MG63 (cell line): ENCODE measurements around the gene RABL6. TPM values are rescaled to one million over a fixed set of nuclear protein-coding genes. Genes with fewer than 3 reads are reported as not detected.
"Not testable (repeated sequence)": the region's sequence is repeated elsewhere in the genome, so short reads cannot be mapped to it uniquely, and the experiment has no call there.

Source experiments
- DNase-seq: peaks from one replicate; pipeline ENCODE4 v3.0.0-alpha.2; 2020
- H3K27me3 ChIP-seq: fragments of 250-450 bp; sonication (Bioruptor Pico); 2 replicates; pipeline ENCODE4 v1.5.1; 2020; ENCODE audit warnings: mild to moderate bottlenecking, moderate library complexity
- H3K36me3 ChIP-seq: fragments of 250-450 bp; sonication (Bioruptor Pico); 2 replicates; pipeline ENCODE4 v1.5.1; 2020; ENCODE audit warnings: mild to moderate bottlenecking, moderate library complexity
- H3K4me3 ChIP-seq: fragments of 250-450 bp; sonication (Bioruptor Pico); 2 replicates; pipeline ENCODE4 v1.5.1; 2020; ENCODE audit warnings: mild to moderate bottlenecking, moderate library complexity
- H3K9me3 ChIP-seq: fragments of 250-450 bp; sonication (Bioruptor Pico); 2 replicates; pipeline ENCODE4 v1.5.1; 2020; ENCODE audit warnings: mild to moderate bottlenecking, moderate library complexity
- total RNA-seq: library from RNA; depleted of rRNA; stranded (reverse); fragments of >200 nt; shearing (Covaris generic); gene quantifications from 2 replicates; pipeline ENCODE4 v1.2.3, GENCODE V29; 2014; ENCODE audit warnings: low replicate concordance

Gene RABL6
- total RNA-seq, 1 experiment from 2014 or later = 101 TPM

DNA sequence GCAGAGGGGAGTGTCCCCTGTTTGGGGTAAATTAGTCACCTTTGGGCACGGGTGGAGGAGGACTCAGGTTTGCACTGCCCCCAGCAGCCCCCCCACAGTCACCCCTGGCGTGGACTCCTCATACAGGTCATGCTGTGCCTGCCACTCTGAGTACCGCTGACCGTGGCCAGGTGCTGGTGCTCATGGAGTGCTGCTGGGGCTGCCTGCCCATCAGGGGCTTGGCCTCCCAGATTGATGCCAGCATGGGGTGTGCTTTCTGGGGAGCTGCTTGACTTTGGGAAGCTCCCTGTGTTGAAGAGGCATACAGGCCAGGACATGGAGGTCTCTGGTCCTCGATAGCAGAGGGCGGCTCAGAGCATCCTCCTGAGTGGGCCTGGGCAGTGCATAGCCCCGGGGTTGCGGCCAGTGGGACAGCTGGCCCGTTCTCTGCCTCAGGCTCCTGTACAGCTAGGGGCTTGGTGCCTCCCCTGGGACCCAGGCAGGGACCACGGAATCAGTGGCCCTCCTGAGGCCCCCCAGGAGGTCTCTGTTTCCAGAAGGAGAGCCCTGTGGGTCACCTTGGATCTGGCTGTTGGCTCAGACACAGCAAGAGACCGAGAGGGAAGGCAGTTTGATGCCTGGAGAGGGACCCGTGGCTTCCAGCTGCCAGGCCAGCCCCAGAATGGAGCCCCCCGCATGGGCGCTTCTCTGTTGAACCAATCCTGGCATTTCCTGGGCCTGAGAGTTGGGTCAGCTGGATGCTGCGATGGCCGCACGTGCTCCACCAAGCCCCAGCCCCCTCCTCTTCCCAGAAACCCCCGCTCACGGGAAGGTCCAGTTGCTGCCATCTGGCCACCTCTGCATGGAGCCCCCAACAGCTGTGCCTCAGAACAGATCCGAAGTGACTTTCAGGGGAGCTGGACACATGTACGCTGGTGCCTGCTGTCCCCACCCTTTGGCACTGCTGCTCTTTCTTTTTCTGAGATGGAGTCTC lies 28.5 kb downstream of the RABL6 start:
- Histone ChIP-seq H3K36me3 (peaks cover 10% of the 10 kb centered on the region), H3K27me3 (no peaks in the 10 kb centered on the region), H3K9me3 (no peaks in the 10 kb centered on the region), H3K4me3 (no peak overlapping the region)
- DNase-seq = no peak

DNA sequence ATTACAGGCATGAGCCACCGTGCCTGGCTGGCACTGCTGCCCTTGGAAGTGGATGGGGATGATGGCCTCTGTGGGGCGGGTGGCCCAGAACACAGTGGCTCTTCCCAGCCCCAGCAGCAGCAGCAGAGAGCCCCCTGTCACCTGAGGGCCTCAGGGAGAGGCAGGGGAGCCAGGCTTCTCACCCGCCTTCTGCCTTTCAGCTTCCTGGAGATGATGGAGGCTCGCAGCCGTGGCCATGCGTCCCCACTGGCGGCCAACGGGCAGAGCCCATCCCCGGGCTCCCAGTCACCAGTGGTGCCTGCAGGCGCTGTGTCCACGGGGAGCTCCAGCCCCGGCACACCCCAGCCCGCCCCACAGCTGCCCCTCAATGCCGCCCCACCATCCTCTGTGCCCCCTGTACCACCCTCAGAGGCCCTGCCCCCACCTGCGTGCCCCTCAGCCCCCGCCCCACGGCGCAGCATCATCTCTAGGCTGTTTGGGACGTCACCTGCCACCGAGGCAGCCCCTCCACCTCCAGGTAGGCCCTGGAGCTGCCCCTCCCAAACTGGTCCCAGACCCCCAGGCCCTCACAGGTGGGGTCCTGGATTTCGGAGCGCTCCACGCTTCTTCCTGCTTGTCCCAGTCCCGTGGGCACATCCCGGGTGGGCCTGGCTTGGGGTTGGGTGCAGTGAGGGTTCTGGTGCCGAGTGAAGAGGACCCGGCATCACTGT lies 29.6 kb downstream of the RABL6 start:
- no peaks in the 10 kb centered on the region for H3K9me3 ChIP-seq
- no peaks in the 10 kb centered on the region for H3K27me3 ChIP-seq
- peaks cover 10% of the 10 kb centered on the region for H3K36me3 ChIP-seq
- no peak overlapping the region for H3K4me3 ChIP-seq
- DNase-seq = no peak

DNA sequence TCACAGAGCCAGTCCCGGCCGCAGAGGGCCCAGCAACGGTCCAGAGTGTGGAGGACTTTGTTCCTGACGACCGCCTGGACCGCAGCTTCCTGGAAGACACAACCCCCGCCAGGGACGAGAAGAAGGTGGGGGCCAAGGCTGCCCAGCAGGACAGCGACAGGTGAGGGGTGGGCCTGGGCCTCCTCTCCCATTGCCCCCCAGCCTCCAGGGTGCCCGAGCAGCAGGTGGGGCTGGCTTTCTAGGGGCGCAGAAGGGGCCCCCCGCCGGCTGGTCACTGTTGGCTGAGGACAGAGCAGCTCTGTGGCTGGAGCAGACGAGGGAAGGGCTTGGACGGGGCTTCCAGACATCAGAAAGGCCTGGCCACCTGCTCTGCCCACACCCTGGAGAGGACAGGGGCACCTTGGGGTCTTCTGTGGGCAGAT lies 30.1 kb downstream of the RABL6 start:
- H3K36me3 ChIP-seq = peaks cover 10% of the 10 kb centered on the region
- H3K4me3 ChIP-seq, H3K27me3 ChIP-seq, H3K9me3 ChIP-seq, DNase-seq: not testable (repeated sequence)

- DNase-seq = no peak
- Histone ChIP-seq H3K4me3 (no peak overlapping the region), H3K27me3 (no peaks in the 10 kb centered on the region), H3K36me3 (peaks cover 10% of the 10 kb centered on the region), H3K9me3 (no peaks in the 10 kb centered on the region)
These were observed 30.8 kb downstream of the RABL6 start for GRCh38 chr9:136838314-136839228.

- H3K27me3 ChIP-seq = no peaks in the 10 kb centered on the region
- H3K9me3 ChIP-seq = no peaks in the 10 kb centered on the region
- no peak for DNase-seq
- H3K36me3 ChIP-seq = peaks cover 10% of the 10 kb centered on the region
- no peak overlapping the region for H3K4me3 ChIP-seq
These were observed 31.7 kb downstream of the RABL6 start for GRCh38 chr9:136839229-136840139.

- Histone ChIP-seq H3K9me3 (no peaks in the 10 kb centered on the region), H3K4me3 (no peak overlapping the region), H3K27me3 (no peaks in the 10 kb centered on the region), H3K36me3 (peaks cover 10% of the 10 kb centered on the region)
- no peak for DNase-seq
These were observed 32.6 kb downstream of the RABL6 start for GRCh38 chr9:136840140-136840876.

- Histone ChIP-seq H3K36me3 (peaks cover 7% of the 10 kb centered on the region; the same call in 1 of the 2 replicates), H3K27me3 (no peaks in the 10 kb centered on the region), H3K4me3 (no peak overlapping the region), H3K9me3 (no peaks in the 10 kb centered on the region)
- peak; percentile 76 for DNase-seq
These were observed 33.3 kb downstream of the RABL6 start for GRCh38 chr9:136840877-136841645.

- H3K4me3 ChIP-seq, H3K36me3 ChIP-seq, H3K9me3 ChIP-seq, H3K27me3 ChIP-seq, DNase-seq: not testable (repeated sequence)
These were observed 34.1 kb downstream of the RABL6 start for GRCh38 chr9:136841646-136842379.

- not testable (repeated sequence) for H3K36me3 ChIP-seq, H3K27me3 ChIP-seq, H3K9me3 ChIP-seq
- H3K4me3 ChIP-seq = peak within 1 kb of the TSS; percentile 34
- DNase-seq = peak; percentile 65
These were observed 34.7 kb downstream of the RABL6 start, which contains the start of gene AJM1 for GRCh38 chr9:136842380-136842948. AJM1 (plus strand) TSS chr9:136842478; CDS start chr9:136844415, 1,937 bp downstream.

DNA sequence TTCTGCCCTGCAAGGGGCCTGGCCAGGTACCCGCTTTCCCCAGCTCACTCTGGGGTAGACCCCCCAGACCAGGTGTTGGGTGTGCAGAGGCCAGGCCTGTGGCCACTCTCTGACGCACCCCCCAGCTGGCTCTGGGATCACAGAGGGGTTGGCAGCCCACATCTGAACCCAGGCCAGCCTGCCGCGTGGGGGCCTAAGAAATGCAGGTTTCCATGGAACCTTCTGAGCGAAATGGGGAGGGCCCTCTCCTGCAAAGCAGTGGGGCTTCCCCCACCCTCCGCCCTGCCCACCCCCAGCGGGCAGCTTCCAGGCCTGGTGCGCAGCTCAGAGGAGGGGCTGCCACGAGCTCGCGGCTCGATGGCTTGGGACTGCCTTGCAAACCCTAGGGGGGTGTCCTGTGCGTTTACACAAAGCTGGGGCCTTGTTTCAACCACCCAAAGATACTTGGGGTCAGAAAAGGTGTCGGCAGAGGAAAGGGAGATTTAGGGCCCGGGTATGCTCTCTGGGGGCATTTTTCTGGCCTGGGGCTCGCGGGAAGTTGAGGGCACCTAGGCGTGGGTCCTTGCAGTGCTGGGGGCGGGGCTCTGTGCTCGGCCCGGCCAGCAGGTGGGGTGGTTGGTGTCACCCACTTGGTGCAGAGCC lies 35.5 kb downstream of the RABL6 start:
- DNase-seq, H3K27me3 ChIP-seq, H3K9me3 ChIP-seq, H3K4me3 ChIP-seq, H3K36me3 ChIP-seq: not testable (repeated sequence)

GRCh38 chr9:136843801-136844740 lies 36.3 kb downstream of the RABL6 start:
- H3K36me3 ChIP-seq, H3K27me3 ChIP-seq, H3K9me3 ChIP-seq, H3K4me3 ChIP-seq, DNase-seq: not testable (repeated sequence)

DNA sequence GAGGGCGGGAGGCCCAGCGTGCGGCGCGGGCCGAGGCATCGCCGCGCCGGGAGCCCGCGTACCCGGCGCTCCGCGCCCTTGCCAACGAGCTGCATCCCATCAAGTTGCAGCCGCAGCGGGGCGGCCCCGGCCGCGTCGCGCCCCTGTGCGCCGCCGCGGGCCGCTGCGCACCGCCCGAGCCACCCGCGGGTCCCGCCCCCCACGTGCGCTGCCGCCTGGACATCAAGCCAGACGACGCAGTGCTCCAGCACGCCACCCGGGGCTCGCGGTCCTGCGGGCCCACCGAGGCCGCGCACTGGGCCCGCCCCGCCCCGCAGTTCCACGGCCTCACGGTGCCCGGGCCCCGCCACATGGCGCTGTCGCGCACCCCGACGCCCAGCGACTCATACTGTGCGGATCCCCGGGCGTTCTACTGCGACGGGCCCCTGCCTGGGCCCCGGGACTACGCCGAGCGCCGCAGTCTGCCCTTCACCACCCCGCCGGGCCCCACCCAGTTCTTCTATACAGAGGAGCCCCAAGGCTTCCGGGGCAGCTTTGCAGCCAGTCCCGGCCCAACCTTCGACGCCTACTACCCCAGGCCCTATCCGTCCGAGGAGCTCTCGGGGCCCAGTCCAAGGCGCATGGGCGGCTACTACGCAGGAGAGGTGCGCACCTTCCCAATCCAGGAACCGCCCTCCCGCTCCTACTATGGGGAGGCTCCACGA lies 37.2 kb downstream of the RABL6 start:
- no peak overlapping the region for H3K4me3 ChIP-seq
- no peaks in the 10 kb centered on the region for H3K9me3 ChIP-seq
- H3K36me3 ChIP-seq = peaks cover 5% of the 10 kb centered on the region
- no peaks in the 10 kb centered on the region for H3K27me3 ChIP-seq
- no peak for DNase-seq
